ENCODE measurements around the gene PICALM.
"Not testable (repeated sequence)": the region's sequence is repeated elsewhere in the genome, so short reads cannot be mapped to it uniquely, and the experiment has no call there.

Gene PICALM

DNA sequence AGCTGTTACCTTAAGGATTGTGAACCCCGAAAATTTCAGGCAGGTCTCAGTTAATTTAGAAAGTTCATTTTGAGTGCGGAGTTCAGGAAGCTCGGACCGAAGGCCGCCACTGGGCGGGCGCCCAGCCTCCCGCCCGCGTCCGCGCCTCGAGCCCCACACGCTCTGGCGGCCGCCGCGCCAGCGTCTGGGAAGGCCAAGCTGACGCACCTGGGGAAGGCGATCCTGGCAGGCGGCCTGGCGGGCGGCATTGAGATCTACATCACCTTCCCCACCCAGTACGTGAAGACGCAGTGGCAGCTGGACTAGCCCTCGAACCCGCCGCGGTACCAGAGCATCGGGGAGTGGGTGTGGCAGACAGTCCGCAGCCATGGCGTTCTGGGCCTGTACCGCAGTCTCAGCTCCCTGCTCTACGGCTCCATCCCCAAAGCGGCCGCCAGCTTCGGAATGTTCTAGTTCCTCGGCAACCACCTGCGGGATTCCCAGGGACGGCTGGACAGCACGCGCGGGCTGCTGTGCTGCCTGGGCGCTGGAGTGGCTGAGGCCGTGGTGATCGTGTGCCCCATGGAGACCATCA, 134.2 kb downstream of the PICALM start:
- Histone ChIP-seq H3K4me1 (no peaks in the 10 kb centered on the region), H3K36me3 (no peaks in the 10 kb centered on the region), H3K27me3 (no peaks in the 10 kb centered on the region), H3K4me3 (ENCODE audit: low read depth, low read length) (no peak overlapping the region), H3K9me3 (no peaks in the 10 kb centered on the region)
- TF ChIP-seq, protein P1, sequence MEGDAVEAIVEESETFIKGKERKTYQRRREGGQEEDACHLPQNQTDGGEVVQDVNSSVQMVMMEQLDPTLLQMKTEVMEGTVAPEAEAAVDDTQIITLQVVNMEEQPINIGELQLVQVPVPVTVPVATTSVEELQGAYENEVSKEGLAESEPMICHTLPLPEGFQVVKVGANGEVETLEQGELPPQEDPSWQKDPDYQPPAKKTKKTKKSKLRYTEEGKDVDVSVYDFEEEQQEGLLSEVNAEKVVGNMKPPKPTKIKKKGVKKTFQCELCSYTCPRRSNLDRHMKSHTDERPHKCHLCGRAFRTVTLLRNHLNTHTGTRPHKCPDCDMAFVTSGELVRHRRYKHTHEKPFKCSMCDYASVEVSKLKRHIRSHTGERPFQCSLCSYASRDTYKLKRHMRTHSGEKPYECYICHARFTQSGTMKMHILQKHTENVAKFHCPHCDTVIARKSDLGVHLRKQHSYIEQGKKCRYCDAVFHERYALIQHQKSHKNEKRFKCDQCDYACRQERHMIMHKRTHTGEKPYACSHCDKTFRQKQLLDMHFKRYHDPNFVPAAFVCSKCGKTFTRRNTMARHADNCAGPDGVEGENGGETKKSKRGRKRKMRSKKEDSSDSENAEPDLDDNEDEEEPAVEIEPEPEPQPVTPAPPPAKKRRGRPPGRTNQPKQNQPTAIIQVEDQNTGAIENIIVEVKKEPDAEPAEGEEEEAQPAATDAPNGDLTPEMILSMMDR (IDR thresholded peaks at IDR 0.05; ENCODE audit: low read depth, low read length), result no peak
- DNase-seq, result no peak

DNA sequence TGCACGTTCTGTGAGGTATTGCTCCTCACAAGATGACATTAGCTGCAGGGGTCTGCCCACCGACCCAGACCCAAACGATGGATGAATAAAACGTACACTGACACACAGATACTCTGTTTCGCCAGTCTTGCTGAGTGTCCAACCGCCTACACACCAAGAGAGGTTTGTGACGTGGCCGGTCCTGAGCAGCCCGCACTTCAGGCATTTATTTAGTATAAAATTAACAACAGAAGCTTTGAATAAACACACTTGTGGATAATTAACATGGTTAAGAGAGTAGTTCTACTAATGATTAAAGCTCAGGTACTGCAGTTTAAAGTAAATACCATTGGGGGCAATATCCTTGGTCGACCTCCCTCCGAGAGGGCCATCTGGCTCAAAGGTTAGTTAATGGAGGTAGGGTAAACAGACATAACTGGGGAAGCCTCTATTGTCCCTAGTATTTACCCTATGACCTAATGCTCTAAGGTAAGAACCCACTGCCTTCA, 138.0 kb downstream of the PICALM start:
- Histone ChIP-seq H3K9me3 (no peaks in the 10 kb centered on the region), H3K4me3 (ENCODE audit: low read depth, low read length) (no peak overlapping the region), H3K36me3 (no peaks in the 10 kb centered on the region), H3K4me1 (no peaks in the 10 kb centered on the region), H3K27me3 (no peaks in the 10 kb centered on the region)
- no peak for DNase-seq
- TF ChIP-seq, protein P1 (IDR thresholded peaks at IDR 0.05; ENCODE audit: low read depth, low read length), result no peak

DNA sequence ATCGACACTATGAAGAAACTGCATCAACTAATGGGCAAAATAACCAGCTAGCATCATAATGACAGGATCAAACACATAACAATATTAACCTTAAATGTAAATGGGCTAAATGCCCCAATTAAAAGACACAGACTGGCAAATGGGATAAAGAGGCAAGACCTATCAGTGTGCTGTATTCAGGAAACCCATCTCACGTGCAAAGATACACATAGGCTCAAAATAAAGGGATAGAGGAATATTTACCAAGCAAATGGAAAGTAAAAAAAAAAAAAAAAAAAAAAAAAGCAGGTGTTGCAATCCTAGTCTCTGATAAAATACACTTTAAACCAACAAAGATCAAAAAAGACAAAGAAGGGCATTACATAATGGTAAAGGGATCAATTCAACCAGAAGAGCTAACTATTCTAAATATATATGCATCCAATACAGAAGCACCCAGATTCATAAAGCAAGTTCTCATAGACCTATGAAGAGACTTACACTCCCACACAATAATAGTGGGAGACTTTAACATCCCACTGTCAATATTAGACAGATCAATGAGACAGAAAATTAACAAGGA, 142.2 kb downstream of the PICALM start:
- not testable (repeated sequence) for H3K27me3 ChIP-seq; H3K9me3 ChIP-seq; DNase-seq; H3K4me1 ChIP-seq; H3K4me3 ChIP-seq (ENCODE audit: low read depth, low read length); H3K36me3 ChIP-seq

DNA sequence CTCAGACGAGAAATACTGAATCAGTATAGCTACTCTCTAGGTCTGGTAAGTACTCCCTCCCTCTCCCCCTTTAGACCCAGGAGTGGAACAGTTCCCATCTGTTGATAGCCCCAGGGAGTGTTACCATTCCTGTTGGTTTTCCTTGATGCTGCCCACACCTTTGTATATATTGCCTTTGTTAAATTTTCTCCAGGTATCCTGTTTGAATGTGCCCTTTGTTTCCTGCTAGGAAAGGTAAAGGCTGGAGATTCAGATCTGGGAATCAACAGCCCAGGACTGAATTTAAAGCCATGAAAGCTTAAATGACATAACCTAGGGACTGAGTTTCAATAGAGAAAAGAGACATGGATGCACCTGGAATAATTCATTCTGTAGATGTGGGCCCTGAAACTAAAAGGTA, 145.4 kb downstream of the PICALM start:
- no peaks in the 10 kb centered on the region for H3K9me3 ChIP-seq
- DNase-seq, result no peak
- H3K4me1 ChIP-seq, result no peaks in the 10 kb centered on the region
- TF ChIP-seq, protein P1 (IDR thresholded peaks at IDR 0.05; ENCODE audit: low read depth, low read length), result no peak
- no peaks in the 10 kb centered on the region for H3K27me3 ChIP-seq
- no peaks in the 10 kb centered on the region for H3K36me3 ChIP-seq
- H3K4me3 ChIP-seq (ENCODE audit: low read depth, low read length), result no peak overlapping the region

DNA sequence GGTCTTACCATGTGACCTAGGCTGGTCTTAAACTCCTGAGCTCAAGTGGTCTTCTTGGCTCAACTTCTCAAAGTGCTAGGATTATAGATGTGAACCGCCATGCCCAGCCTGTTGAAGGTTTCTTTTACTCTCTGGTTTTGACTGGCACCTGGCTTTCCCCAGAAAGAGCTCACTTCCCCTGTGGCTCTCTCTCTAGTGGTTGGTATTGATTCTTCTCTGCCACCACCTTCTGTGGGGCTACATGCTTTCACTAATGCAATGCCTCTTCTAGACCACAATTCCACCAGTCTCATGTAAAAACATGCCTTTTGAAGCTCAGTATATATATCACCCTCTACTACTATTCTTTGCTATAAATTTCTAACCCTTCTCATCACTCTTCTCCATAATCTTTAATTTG, 146.5 kb downstream of the PICALM start:
- TF ChIP-seq, protein P1 (IDR thresholded peaks at IDR 0.05; ENCODE audit: low read depth, low read length), result no peak
- H3K4me1 ChIP-seq, result no peaks in the 10 kb centered on the region
- DNase-seq, result no peak
- no peaks in the 10 kb centered on the region for H3K36me3 ChIP-seq
- H3K4me3 ChIP-seq (ENCODE audit: low read depth, low read length), result no peak overlapping the region
- no peaks in the 10 kb centered on the region for H3K27me3 ChIP-seq
- no peaks in the 10 kb centered on the region for H3K9me3 ChIP-seq

DNA sequence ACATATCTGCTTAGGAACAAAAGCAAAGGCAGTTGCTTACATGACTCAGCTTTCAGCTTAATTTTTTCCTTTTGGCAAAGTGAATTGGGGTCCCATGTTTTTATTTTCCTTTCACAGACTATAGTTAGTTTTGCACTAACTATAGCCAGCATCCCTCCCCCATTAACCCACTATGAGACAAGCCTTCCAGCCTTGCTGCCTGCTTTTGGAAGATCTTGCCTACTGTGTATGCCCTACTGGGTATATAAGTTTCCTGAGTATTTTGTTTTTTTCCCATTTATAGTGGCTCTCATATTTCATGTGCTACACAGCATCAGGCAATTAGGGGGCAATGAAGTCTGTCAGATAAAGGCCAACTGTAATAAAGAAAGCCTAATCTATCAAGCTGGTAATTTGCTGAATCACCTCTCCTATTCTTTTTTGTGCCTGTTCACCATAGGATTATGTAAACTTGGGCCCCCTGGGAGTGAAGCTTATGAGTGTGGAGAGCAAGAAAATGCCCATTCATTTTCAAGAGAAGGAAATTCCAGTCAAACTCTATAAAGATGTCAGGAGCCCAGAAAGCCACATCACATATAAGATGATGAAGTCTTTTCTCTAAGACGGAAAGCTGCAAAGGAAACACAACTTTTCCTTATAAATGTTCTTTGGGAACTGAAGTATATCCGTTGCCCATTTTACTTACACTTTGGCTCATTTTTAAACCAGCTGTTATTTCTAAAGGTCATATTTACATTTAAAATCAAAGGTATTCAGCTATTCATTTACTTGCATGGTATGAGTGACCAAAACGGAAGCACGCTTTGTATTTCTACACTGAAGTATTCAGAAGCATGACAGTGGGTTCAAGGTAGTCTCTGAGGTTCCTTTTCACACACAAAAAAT, 149.7 kb downstream of the PICALM start:
- Histone ChIP-seq H3K4me1 (no peaks in the 10 kb centered on the region), H3K4me3 (ENCODE audit: low read depth, low read length) (no peak overlapping the region), H3K27me3 (no peaks in the 10 kb centered on the region), H3K36me3 (no peaks in the 10 kb centered on the region), H3K9me3 (no peaks in the 10 kb centered on the region)
- DNase-seq, result no peak
- TF ChIP-seq, protein P1 (IDR thresholded peaks at IDR 0.05; ENCODE audit: low read depth, low read length), result no peak

All from BE2C (cell line).